T47D (cell line): ENCODE data around the gene BRPF3.
A peak's percentile ranks its signal among the peaks of the same experiment; 100 is the strongest.

Experiments used
- DNase-seq, 2 experiments: peaks; one replicate each; pipeline versions ENCODE4 v3.0.0 to v3.0.0-alpha.2; 2011 to 2012; ENCODE audit warnings: low read depth in 1 of 2, low spot score in 1 of 2
- JUND ChIP-seq: IDR thresholded peaks from 2 replicates; pipeline ENCODE4 v1.6.1; 2012; ENCODE audit warnings: low read depth
- in situ Hi-C: cut with HindIII; loops from 2 replicates; pipeline ENCODE4 v1.10.0; 2016; ENCODE audit warnings: low sequenced_read_pairs, low pct_unique_long_range_greater_than_20kb

BRPF3 gene

DNA sequence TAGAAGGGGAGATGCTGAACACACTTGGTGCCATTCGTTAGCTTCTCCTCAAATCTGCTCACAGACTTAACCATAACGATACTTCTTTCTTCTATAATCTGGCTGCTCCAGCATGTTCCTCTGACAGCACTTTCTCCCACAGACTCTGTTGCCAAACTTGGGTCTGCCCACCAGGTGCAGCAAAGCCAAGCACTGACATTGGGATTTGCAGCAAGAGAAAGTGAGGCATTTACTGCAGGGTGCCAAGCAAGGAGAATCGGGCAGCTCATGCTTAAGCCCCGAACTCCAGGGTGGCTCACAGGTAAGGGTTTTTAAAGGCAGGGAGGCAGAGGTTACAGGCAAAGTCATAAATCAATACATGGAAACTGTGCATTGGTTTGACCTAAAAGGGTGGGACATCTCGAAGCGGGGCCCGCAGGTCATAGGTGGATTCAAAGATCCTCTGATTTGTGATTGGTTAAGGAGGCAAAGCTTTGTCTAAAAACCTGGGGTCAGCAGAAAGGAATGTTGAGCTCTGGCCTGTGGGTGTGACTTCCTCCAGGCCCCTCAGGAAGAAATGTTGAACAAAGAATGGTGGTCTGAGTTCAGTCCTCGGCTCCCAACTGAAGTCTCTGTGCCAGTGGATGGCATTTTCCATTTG, 48.2 kb downstream of the BRPF3 start:
- TF ChIP-seq JUND: no peak
- DNase-seq: no peak
- in situ Hi-C loops: no loop called here

- TF ChIP-seq JUND: no peak
- DNase-seq: peak in 1 of 2 experiments; percentile 33
- in situ Hi-C loops: no loop called here
Measured at GRCh38 chr6:36245572-36246061, 49.1 kb downstream of the BRPF3 start.

- DNase-seq: no peak
- no peak for TF ChIP-seq JUND
- in situ Hi-C loops: no loop called here
Measured at GRCh38 chr6:36246506-36247268, 50.1 kb downstream of the BRPF3 start.

GRCh38 chr6:36247693-36248092, 51.1 kb downstream of the BRPF3 start:
- DNase-seq: no peak
- in situ Hi-C loops: no loop called here
- TF ChIP-seq JUND: no peak

GRCh38 chr6:36248980-36249379, 52.4 kb downstream of the BRPF3 start:
- in situ Hi-C loops: no loop called here
- peak in 1 of 2 experiments; percentile 54 for DNase-seq
- TF ChIP-seq JUND: no peak

DNA sequence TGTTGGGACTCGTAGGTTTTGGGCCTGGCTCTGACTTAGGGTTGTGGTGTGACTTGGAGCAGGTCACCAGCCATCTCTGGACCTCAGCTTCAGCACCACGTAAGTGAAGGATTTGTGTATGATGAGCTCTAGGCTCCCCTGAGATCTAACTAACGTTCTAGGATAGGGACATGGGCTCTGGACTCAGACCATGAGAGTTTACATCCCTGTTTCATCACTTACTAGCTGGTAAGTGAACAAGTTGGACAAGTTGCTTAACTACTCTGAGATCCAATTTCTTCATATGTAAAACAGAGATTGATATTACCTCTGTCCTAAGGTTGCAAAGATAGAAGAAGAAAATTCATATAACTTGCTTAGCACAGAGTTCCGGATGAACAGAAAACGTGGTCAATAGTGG, 53.0 kb downstream of the BRPF3 start:
- DNase-seq: peak in 1 of 2 experiments; percentile 45
- no peak for TF ChIP-seq JUND
- in situ Hi-C loops: no loop called here

DNA sequence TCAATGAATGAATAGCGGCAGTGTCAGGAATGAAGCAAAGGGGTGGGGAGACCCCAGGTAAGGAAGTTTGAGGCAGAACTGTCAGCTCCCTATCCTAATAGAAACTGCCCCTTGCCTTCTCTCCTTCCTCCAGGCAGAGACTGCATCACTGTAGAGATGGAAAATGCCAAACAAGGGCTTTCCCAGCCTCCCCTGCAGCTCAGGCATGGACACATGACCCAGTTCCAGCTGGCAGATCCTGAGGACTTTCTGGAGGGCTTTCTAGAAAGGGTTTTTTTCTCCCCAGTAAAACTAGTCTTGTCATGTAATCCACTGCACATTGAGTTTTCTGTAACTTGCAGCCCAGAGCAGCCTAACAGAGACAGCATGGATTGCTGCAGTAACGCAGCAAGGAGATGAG, 55.5 kb downstream of the BRPF3 start:
- no peak for DNase-seq
- no peak for TF ChIP-seq JUND
- in situ Hi-C loops: no loop called here

DNA sequence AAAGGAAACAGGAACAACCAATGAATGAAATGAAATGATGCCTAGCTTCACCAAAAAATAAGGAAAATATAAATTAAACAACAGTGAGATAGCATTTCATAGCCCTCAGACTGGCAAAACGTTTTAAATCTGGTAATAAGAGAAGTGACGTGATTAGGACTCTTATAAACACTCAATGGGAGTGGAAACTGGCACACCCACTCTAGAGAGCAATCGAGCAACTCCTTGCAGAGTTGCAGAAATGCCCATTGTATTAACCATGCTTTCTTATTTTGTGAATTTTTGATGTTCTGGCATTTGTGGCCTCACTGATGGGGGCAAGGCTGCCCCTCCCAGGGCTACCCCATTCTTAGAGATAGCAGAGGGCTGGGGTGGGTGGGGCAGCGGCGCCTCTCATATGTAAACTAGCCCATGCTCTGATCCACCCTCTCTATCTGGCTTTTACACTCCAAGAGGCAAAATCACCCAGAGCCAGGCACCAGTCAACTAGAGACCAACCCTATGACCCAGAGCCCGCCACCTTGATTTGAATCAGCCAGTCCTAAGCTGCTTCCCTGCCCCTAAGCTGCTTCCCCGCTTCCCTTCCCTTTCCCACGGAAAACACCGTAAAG, 67.0 kb downstream of the BRPF3 start:
- DNase-seq: no peak
- in situ Hi-C loops: no loop called here
- TF ChIP-seq JUND: no peak

- in situ Hi-C loops: no loop called here
Measured at GRCh38 chr6:36265744-36266143, 69.2 kb downstream of the BRPF3 start.

GRCh38 chr6:36266913-36267644, 70.5 kb downstream of the BRPF3 start:
- TF ChIP-seq JUND: no peak
- in situ Hi-C loops: no loop called here
- DNase-seq: no peak

More at GRCh38 chr6:36265744-36266143, 69.2 kb downstream of the BRPF3 start:
- DNase-seq: no peak
- TF ChIP-seq JUND: no peak

- TF ChIP-seq JUND: no peak
- in situ Hi-C loops: no loop called here
- DNase-seq: no peak
Measured at GRCh38 chr6:36267731-36268477, 71.4 kb downstream of the BRPF3 start.
